Nephron progenitor cell (in vitro differentiated cells): ENCODE results near the gene MYH7.

ENCODE experiments used
- DNase-seq: peaks from one replicate; pipeline ENCODE4 v3.0.0; 2021
- H3K27ac Mint-ChIP-seq: 2 replicates; pipeline ENCODE4 v1.8.0; 2021; ENCODE audit warnings: mild to moderate bottlenecking, moderate library complexity, mixed read lengths
- H3K27me3 Mint-ChIP-seq: 2 replicates; pipeline ENCODE4 v1.8.0; 2021; ENCODE audit warnings: mild to moderate bottlenecking, low read depth, mixed read lengths; ENCODE audit not compliant: poor library complexity
- H3K36me3 Mint-ChIP-seq: 2 replicates; pipeline ENCODE4 v1.8.0; 2021; ENCODE audit warnings: low read depth, mixed read lengths
- H3K4me1 Mint-ChIP-seq: 2 replicates; pipeline ENCODE4 v1.8.0; 2021; ENCODE audit warnings: mixed read lengths
- H3K4me3 Mint-ChIP-seq: 2 replicates; pipeline ENCODE4 v1.8.0; 2021; ENCODE audit warnings: mild to moderate bottlenecking, moderate library complexity, mixed read lengths
- H3K9me3 Mint-ChIP-seq: 2 replicates; pipeline ENCODE4 v1.8.0; 2021; ENCODE audit warnings: mild to moderate bottlenecking, moderate library complexity, mixed read lengths
- CTCF ChIP-seq: fragments of 200-600 bp; sonication (generic); IDR thresholded peaks from 2 replicates; pipeline ENCODE4 v1.5.0; 2021; ENCODE audit warnings: antibody characterized with exemption

MYH7 gene

GRCh38 chr14:23409475-23409874 lies 26.0 kb downstream of the MYH7 start:
- Mint-ChIP-seq H3K27me3 (peaks cover 18% of the 10 kb centered on the region), H3K36me3 (no peaks in the 10 kb centered on the region), H3K4me3 (no peak overlapping the region), H3K4me1 (peaks cover 42% of the 10 kb centered on the region), H3K27ac (no peak overlapping the region), H3K9me3 (no peaks in the 10 kb centered on the region)
- no peak for TF ChIP-seq CTCF
- DNase-seq, result no peak

- no peak for TF ChIP-seq CTCF
Observed at GRCh38 chr14:23408307-23408630, 27.2 kb downstream of the MYH7 start.

GRCh38 chr14:23407516-23408306 lies 27.7 kb downstream of the MYH7 start, which contains the start of gene MYH6:
MYH6 (minus strand) TSS chr14:23408273; CDS start chr14:23407223, 1,050 bp downstream.
- peaks cover 28% of the 10 kb centered on the region for H3K27me3 Mint-ChIP-seq
- no peaks in the 10 kb centered on the region for H3K36me3 Mint-ChIP-seq
- H3K27ac Mint-ChIP-seq, result peak within 1 kb of the TSS; percentile 26
- no peaks in the 10 kb centered on the region for H3K9me3 Mint-ChIP-seq
- DNase-seq, result no peak
- H3K4me3 Mint-ChIP-seq, result no peak within 1 kb of the TSS
- H3K4me1 Mint-ChIP-seq, result peaks cover 50% of the 10 kb centered on the region
- no peak for TF ChIP-seq CTCF

More at GRCh38 chr14:23408307-23408630, 27.2 kb downstream of the MYH7 start:
- DNase-seq, result no peak
- Mint-ChIP-seq H3K36me3 (no peaks in the 10 kb centered on the region), H3K4me3 (no peak overlapping the region), H3K27me3 (peaks cover 24% of the 10 kb centered on the region), H3K9me3 (no peaks in the 10 kb centered on the region), H3K4me1 (peaks cover 45% of the 10 kb centered on the region), H3K27ac (no peak overlapping the region)

GRCh38 chr14:23406725-23407355 lies 28.6 kb downstream of the MYH7 start:
- H3K9me3 Mint-ChIP-seq, result no peaks in the 10 kb centered on the region
- H3K4me3 Mint-ChIP-seq, result no peak overlapping the region
- no peaks in the 10 kb centered on the region for H3K36me3 Mint-ChIP-seq
- TF ChIP-seq CTCF, result no peak
- H3K27me3 Mint-ChIP-seq, result peaks cover 28% of the 10 kb centered on the region
- H3K4me1 Mint-ChIP-seq, result peaks cover 59% of the 10 kb centered on the region
- no peak for DNase-seq
- H3K27ac Mint-ChIP-seq, result no peak overlapping the region

- no peak for DNase-seq
- no peaks in the 10 kb centered on the region for H3K9me3 Mint-ChIP-seq
- no peaks in the 10 kb centered on the region for H3K36me3 Mint-ChIP-seq
- TF ChIP-seq CTCF, result no peak
- H3K4me1 Mint-ChIP-seq, result peaks cover 61% of the 10 kb centered on the region
- H3K4me3 Mint-ChIP-seq, result no peak overlapping the region
- H3K27me3 Mint-ChIP-seq, result peaks cover 28% of the 10 kb centered on the region
- H3K27ac Mint-ChIP-seq, result no peak overlapping the region
Observed at GRCh38 chr14:23406244-23406643, 29.2 kb downstream of the MYH7 start.
